ENCODE results near the gene LIMS1. TPM values are rescaled to one million over a fixed set of nuclear protein-coding genes. Genes with fewer than 3 reads are reported as not detected.

The LIMS1 gene
- total and polyA plus RNA-seq, 2 experiments from 2014 or later: 28.6 to 36.9 TPM

DNA sequence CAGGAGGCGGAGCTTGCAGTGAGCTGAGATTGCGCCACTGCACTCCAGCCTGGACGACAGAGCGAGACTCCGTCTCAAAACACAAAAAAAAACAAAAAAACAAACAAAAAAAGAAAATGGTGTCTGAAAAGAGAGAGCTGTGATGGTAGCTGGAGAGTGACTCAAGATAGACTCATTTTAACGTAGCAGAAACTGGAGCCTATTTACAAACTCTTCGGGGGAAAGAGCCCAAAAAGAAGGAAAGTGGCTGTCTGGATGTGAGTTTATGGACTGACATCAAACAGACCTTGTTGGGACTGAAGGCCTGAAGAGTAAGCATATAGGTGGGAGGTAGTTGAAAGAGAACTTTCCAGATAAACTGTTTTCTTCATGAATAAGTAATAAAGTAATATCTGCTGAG lies 51.8 kb downstream of the LIMS1 start:
- Histone ChIP-seq H3K4me1 (ENCODE audit: insufficient read depth) (no peaks in the 10 kb centered on the region), H3K36me3 (ENCODE audit: insufficient read depth) (no peaks in the 10 kb centered on the region), H3K27ac (ENCODE audit: low read depth) (no peak overlapping the region), H3K9me2 (ENCODE audit: insufficient read depth) (no peaks in the 10 kb centered on the region), H3K79me2 (replicated peaks; ENCODE audit: insufficient read depth) (peaks cover 45% of the 10 kb centered on the region), H4K20me1 (replicated peaks; ENCODE audit: insufficient read depth) (no peaks in the 10 kb centered on the region; the same call in 1 of the 2 replicates), H3F3A (replicated peaks; ENCODE audit: low read depth) (no peaks in the 10 kb centered on the region), H3K27me3 (ENCODE audit: insufficient read depth) (no peaks in the 10 kb centered on the region), H2AFZ (no peak overlapping the region), H3K4me2 (no peak overlapping the region), H3K4me3 (no peak overlapping the region)
- H3K36me3 Mint-ChIP-seq (ENCODE audit: low read depth): no peaks in the 10 kb centered on the region
- no peaks in the 10 kb centered on the region for H3K9me3 Mint-ChIP-seq
- peaks cover 18% of the 10 kb centered on the region for H3K4me1 Mint-ChIP-seq
- peaks cover 8% of the 10 kb centered on the region for H3K27me3 Mint-ChIP-seq (ENCODE audit: insufficient read depth, low read depth, poor library complexity)
- no peak for ATAC-seq
- no peak overlapping the region for H3K4me3 Mint-ChIP-seq
- 0 out of 2 replicates have a peak overlapping the region, but pooled peaks have one; percentile 25 for H3K27ac Mint-ChIP-seq
- no peak for DNase-seq (ENCODE audit: low spot score)
- TF ChIP-seq NANOG (IDR thresholded peaks at IDR 0.05; ENCODE audit: borderline replicate concordance) (no peak), CREB1 (CRISPR knock-in tag; IDR thresholded peaks at IDR 0.05; ENCODE audit: low read depth) (no peak), POLR2AphosphoS5 (IDR thresholded peaks at IDR 0.05; ENCODE audit: low read depth) (no peak), STAT1 (IDR thresholded peaks at IDR 0.05; ENCODE audit: unreplicated experiment) (no peak), EZH2 (IDR thresholded peaks at IDR 0.05; ENCODE audit: low read depth, unreplicated experiment) (no peak), EZH2phosphoT487 (IDR thresholded peaks at IDR 0.05; ENCODE audit: unreplicated experiment) (no peak), JUNB (IDR thresholded peaks at IDR 0.05; ENCODE audit: unreplicated experiment) (no peak), ZNF114 (CRISPR knock-in tag; IDR thresholded peaks at IDR 0.05) (no peak), ZNF331 (CRISPR knock-in tag; IDR thresholded peaks at IDR 0.05; ENCODE audit: low read depth) (no peak)
- TF ChIP-seq, protein P1, sequence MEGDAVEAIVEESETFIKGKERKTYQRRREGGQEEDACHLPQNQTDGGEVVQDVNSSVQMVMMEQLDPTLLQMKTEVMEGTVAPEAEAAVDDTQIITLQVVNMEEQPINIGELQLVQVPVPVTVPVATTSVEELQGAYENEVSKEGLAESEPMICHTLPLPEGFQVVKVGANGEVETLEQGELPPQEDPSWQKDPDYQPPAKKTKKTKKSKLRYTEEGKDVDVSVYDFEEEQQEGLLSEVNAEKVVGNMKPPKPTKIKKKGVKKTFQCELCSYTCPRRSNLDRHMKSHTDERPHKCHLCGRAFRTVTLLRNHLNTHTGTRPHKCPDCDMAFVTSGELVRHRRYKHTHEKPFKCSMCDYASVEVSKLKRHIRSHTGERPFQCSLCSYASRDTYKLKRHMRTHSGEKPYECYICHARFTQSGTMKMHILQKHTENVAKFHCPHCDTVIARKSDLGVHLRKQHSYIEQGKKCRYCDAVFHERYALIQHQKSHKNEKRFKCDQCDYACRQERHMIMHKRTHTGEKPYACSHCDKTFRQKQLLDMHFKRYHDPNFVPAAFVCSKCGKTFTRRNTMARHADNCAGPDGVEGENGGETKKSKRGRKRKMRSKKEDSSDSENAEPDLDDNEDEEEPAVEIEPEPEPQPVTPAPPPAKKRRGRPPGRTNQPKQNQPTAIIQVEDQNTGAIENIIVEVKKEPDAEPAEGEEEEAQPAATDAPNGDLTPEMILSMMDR (conservative IDR thresholded peaks at IDR 0.05; ENCODE audit: low read depth in 2 of 2): no peak
- TF ChIP-seq, protein P2, sequence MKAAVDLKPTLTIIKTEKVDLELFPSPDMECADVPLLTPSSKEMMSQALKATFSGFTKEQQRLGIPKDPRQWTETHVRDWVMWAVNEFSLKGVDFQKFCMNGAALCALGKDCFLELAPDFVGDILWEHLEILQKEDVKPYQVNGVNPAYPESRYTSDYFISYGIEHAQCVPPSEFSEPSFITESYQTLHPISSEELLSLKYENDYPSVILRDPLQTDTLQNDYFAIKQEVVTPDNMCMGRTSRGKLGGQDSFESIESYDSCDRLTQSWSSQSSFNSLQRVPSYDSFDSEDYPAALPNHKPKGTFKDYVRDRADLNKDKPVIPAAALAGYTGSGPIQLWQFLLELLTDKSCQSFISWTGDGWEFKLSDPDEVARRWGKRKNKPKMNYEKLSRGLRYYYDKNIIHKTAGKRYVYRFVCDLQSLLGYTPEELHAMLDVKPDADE (IDR thresholded peaks at IDR 0.05): no peak
- TF ChIP-seq, protein P3, sequence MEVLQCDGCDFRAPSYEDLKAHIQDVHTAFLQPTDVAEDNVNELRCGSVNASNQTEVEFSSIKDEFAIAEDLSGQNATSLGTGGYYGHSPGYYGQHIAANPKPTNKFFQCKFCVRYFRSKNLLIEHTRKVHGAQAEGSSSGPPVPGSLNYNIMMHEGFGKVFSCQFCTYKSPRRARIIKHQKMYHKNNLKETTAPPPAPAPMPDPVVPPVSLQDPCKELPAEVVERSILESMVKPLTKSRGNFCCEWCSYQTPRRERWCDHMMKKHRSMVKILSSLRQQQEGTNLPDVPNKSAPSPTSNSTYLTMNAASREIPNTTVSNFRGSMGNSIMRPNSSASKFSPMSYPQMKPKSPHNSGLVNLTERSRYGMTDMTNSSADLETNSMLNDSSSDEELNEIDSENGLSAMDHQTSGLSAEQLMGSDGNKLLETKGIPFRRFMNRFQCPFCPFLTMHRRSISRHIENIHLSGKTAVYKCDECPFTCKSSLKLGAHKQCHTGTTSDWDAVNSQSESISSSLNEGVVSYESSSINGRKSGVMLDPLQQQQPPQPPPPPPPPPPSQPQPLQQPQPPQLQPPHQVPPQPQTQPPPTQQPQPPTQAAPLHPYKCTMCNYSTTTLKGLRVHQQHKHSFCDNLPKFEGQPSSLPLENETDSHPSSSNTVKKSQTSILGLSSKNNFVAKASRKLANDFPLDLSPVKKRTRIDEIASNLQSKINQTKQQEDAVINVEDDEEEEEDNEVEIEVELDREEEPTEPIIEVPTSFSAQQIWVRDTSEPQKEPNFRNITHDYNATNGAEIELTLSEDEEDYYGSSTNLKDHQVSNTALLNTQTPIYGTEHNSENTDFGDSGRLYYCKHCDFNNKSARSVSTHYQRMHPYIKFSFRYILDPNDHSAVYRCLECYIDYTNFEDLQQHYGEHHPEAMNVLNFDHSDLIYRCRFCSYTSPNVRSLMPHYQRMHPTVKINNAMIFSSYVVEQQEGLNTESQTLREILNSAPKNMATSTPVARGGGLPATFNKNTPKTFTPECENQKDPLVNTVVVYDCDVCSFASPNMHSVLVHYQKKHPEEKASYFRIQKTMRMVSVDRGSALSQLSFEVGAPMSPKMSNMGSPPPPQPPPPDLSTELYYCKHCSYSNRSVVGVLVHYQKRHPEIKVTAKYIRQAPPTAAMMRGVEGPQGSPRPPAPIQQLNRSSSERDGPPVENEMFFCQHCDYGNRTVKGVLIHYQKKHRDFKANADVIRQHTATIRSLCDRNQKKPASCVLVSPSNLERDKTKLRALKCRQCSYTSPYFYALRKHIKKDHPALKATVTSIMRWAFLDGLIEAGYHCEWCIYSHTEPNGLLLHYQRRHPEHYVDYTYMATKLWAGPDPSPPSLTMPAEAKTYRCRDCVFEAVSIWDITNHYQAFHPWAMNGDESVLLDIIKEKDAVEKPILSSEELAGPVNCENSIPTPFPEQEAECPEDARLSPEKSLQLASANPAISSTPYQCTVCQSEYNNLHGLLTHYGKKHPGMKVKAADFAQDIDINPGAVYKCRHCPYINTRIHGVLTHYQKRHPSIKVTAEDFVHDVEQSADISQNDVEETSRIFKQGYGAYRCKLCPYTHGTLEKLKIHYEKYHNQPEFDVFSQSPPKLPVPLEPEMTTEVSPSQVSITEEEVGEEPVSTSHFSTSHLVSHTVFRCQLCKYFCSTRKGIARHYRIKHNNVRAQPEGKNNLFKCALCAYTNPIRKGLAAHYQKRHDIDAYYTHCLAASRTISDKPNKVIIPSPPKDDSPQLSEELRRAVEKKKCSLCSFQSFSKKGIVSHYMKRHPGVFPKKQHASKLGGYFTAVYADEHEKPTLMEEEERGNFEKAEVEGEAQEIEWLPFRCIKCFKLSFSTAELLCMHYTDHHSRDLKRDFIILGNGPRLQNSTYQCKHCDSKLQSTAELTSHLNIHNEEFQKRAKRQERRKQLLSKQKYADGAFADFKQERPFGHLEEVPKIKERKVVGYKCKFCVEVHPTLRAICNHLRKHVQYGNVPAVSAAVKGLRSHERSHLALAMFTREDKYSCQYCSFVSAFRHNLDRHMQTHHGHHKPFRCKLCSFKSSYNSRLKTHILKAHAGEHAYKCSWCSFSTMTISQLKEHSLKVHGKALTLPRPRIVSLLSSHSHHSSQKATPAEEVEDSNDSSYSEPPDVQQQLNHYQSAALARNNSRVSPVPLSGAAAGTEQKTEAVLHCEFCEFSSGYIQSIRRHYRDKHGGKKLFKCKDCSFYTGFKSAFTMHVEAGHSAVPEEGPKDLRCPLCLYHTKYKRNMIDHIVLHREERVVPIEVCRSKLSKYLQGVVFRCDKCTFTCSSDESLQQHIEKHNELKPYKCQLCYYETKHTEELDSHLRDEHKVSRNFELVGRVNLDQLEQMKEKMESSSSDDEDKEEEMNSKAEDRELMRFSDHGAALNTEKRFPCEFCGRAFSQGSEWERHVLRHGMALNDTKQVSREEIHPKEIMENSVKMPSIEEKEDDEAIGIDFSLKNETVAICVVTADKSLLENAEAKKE (CRISPR knock-in tag; IDR thresholded peaks at IDR 0.05): no peak
- TF ChIP-seq, protein P4, sequence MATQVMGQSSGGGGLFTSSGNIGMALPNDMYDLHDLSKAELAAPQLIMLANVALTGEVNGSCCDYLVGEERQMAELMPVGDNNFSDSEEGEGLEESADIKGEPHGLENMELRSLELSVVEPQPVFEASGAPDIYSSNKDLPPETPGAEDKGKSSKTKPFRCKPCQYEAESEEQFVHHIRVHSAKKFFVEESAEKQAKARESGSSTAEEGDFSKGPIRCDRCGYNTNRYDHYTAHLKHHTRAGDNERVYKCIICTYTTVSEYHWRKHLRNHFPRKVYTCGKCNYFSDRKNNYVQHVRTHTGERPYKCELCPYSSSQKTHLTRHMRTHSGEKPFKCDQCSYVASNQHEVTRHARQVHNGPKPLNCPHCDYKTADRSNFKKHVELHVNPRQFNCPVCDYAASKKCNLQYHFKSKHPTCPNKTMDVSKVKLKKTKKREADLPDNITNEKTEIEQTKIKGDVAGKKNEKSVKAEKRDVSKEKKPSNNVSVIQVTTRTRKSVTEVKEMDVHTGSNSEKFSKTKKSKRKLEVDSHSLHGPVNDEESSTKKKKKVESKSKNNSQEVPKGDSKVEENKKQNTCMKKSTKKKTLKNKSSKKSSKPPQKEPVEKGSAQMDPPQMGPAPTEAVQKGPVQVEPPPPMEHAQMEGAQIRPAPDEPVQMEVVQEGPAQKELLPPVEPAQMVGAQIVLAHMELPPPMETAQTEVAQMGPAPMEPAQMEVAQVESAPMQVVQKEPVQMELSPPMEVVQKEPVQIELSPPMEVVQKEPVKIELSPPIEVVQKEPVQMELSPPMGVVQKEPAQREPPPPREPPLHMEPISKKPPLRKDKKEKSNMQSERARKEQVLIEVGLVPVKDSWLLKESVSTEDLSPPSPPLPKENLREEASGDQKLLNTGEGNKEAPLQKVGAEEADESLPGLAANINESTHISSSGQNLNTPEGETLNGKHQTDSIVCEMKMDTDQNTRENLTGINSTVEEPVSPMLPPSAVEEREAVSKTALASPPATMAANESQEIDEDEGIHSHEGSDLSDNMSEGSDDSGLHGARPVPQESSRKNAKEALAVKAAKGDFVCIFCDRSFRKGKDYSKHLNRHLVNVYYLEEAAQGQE (IDR thresholded peaks at IDR 0.05; ENCODE audit: unreplicated experiment): no peak

All from GM23338 (cell line).